Measurements from ENCODE around the gene BCL11A.

The BCL11A gene

GRCh38 chr2:60482222-60482621 lies 71.2 kb downstream of the BCL11A start:
- DNase-seq (ENCODE audit: low spot score): no peak
- no peak for ATAC-seq (ENCODE audit: low read depth)
- TF ChIP-seq CTCF (IDR thresholded peaks at IDR 0.05; ENCODE audit: poor library complexity, severe bottlenecking): no peak
- H3K36me3 ChIP-seq (ENCODE audit: low read depth): no peaks in the 10 kb centered on the region
- no peaks in the 10 kb centered on the region for H3K9me3 ChIP-seq (ENCODE audit: severe bottlenecking)
- H3K27ac ChIP-seq (ENCODE audit: poor library complexity, severe bottlenecking): no peak overlapping the region
- peaks cover 14% of the 10 kb centered on the region for H3K4me1 ChIP-seq (ENCODE audit: insufficient read depth, poor library complexity, severe bottlenecking)
- H3K27me3 ChIP-seq (ENCODE audit: insufficient read depth, poor library complexity, severe bottlenecking): no peaks in the 10 kb centered on the region
- H3K4me3 ChIP-seq (ENCODE audit: severe bottlenecking): no peak overlapping the region

GRCh38 chr2:60481257-60481656 lies 72.2 kb downstream of the BCL11A start:
- Histone ChIP-seq H3K9me3 (ENCODE audit: severe bottlenecking) (no peaks in the 10 kb centered on the region), H3K27ac (ENCODE audit: poor library complexity, severe bottlenecking) (no peak overlapping the region), H3K27me3 (ENCODE audit: insufficient read depth, poor library complexity, severe bottlenecking) (no peaks in the 10 kb centered on the region), H3K4me3 (ENCODE audit: severe bottlenecking) (no peak overlapping the region), H3K4me1 (ENCODE audit: insufficient read depth, poor library complexity, severe bottlenecking) (peaks cover 14% of the 10 kb centered on the region), H3K36me3 (ENCODE audit: low read depth) (no peaks in the 10 kb centered on the region)
- no peak for TF ChIP-seq CTCF (IDR thresholded peaks at IDR 0.05; ENCODE audit: poor library complexity, severe bottlenecking)
- ATAC-seq (ENCODE audit: low read depth) (no peak), DNase-seq (ENCODE audit: low spot score) (no peak)

GRCh38 chr2:60480089-60480773 lies 73.2 kb downstream of the BCL11A start:
- Histone ChIP-seq H3K36me3 (ENCODE audit: low read depth) (no peaks in the 10 kb centered on the region), H3K4me3 (ENCODE audit: severe bottlenecking) (no peak overlapping the region), H3K4me1 (ENCODE audit: insufficient read depth, poor library complexity, severe bottlenecking) (peaks cover 14% of the 10 kb centered on the region), H3K9me3 (ENCODE audit: severe bottlenecking) (no peaks in the 10 kb centered on the region), H3K27ac (ENCODE audit: poor library complexity, severe bottlenecking) (peak overlapping the region; percentile 49), H3K27me3 (ENCODE audit: insufficient read depth, poor library complexity, severe bottlenecking) (no peaks in the 10 kb centered on the region)
- no peak for TF ChIP-seq CTCF (IDR thresholded peaks at IDR 0.05; ENCODE audit: poor library complexity, severe bottlenecking)
- ATAC-seq (ENCODE audit: low read depth) (no peak), DNase-seq (ENCODE audit: low spot score) (no peak)

- no peaks in the 10 kb centered on the region for H3K36me3 ChIP-seq (ENCODE audit: low read depth)
- no peaks in the 10 kb centered on the region for H3K27me3 ChIP-seq (ENCODE audit: insufficient read depth, poor library complexity, severe bottlenecking)
- H3K27ac ChIP-seq (ENCODE audit: poor library complexity, severe bottlenecking): peak overlapping the region; percentile 49
- H3K4me1 ChIP-seq (ENCODE audit: insufficient read depth, poor library complexity, severe bottlenecking): peaks cover 14% of the 10 kb centered on the region
- no peak overlapping the region for H3K4me3 ChIP-seq (ENCODE audit: severe bottlenecking)
- ATAC-seq (ENCODE audit: low read depth): peak; percentile 77
- DNase-seq (ENCODE audit: low spot score): no peak
- H3K9me3 ChIP-seq (ENCODE audit: severe bottlenecking): no peaks in the 10 kb centered on the region
- TF ChIP-seq CTCF (IDR thresholded peaks at IDR 0.05; ENCODE audit: poor library complexity, severe bottlenecking): no peak
These were observed 74.0 kb downstream of the BCL11A start for GRCh38 chr2:60479226-60480088.

Measured in RWPE2 (cell line).